ENCODE results near the gene FHIT. TPM values are rescaled to one million over a fixed set of nuclear protein-coding genes. Genes with fewer than 3 reads are reported as not detected.

The FHIT gene
- total RNA-seq, 2 experiments from 2014 or later, result 7.6 to 7.9 TPM

GRCh38 chr3:60303160-60303559 is 948.1 kb downstream of the FHIT start:
- H3K4me3 Mint-ChIP-seq, result no peak overlapping the region
- CTCF ChIA-PET, result interaction anchor here (0.9 kb wide), 1 partner anchor 293 kb away, joined by 3 read pairs; no protein-coding TSS in a partner anchor
- H3K4me1 Mint-ChIP-seq (ENCODE audit: low read depth), result peaks cover 8% of the 10 kb centered on the region
- no peak overlapping the region for H3K27ac Mint-ChIP-seq
- DNase-seq (no peak), ATAC-seq (no peak)
- no peak for TF ChIP-seq CTCF (IDR thresholded peaks at IDR 0.05)
- H3K27me3 Mint-ChIP-seq, result peaks cover 3% of the 10 kb centered on the region
- H3K36me3 Mint-ChIP-seq (ENCODE audit: low read depth), result no peaks in the 10 kb centered on the region
- intact Hi-C loops (cut with micrococcal nuclease), result no loop called here
- POLR2A ChIA-PET, result no interaction called here
- no peaks in the 10 kb centered on the region for H3K9me3 Mint-ChIP-seq

GRCh38 chr3:60301142-60301541 is 950.1 kb downstream of the FHIT start:
- peaks cover 12% of the 10 kb centered on the region for H3K4me1 Mint-ChIP-seq (ENCODE audit: low read depth)
- H3K9me3 Mint-ChIP-seq, result peaks cover 3% of the 10 kb centered on the region
- no peaks in the 10 kb centered on the region for H3K36me3 Mint-ChIP-seq (ENCODE audit: low read depth)
- ChIA-PET POLR2A (interaction anchor here (0.7 kb wide), 1 partner anchor 655 kb away, joined by 3 read pairs; no protein-coding TSS in a partner anchor), CTCF (interaction anchor here (0.9 to 1.4 kb wide), 2 partner anchors 10 to 444 kb away, joined by 3 to 4 read pairs; no protein-coding TSS in a partner anchor)
- H3K27me3 Mint-ChIP-seq, result peaks cover 3% of the 10 kb centered on the region
- no peak overlapping the region for H3K4me3 Mint-ChIP-seq
- intact Hi-C loops (cut with micrococcal nuclease), result no loop called here
- TF ChIP-seq CTCF (IDR thresholded peaks at IDR 0.05), result no peak
- ATAC-seq (no peak), DNase-seq (no peak)
- H3K27ac Mint-ChIP-seq, result no peak overlapping the region

GRCh38 chr3:60298141-60298540 is 953.1 kb downstream of the FHIT start:
- Mint-ChIP-seq H3K36me3 (ENCODE audit: low read depth) (no peaks in the 10 kb centered on the region), H3K27ac (no peak overlapping the region), H3K27me3 (peaks cover 3% of the 10 kb centered on the region), H3K4me3 (no peak overlapping the region), H3K4me1 (ENCODE audit: low read depth) (peaks cover 16% of the 10 kb centered on the region), H3K9me3 (peaks cover 5% of the 10 kb centered on the region)
- ChIA-PET POLR2A (no interaction called here), CTCF (no interaction called here)
- DNase-seq, result no peak
- TF ChIP-seq CTCF (IDR thresholded peaks at IDR 0.05), result no peak
- intact Hi-C loops (cut with micrococcal nuclease), result no loop called here
- ATAC-seq, result no peak

GRCh38 chr3:60294181-60294580 is 957.1 kb downstream of the FHIT start:
- H3K36me3 Mint-ChIP-seq (ENCODE audit: low read depth), result no peaks in the 10 kb centered on the region
- H3K4me3 Mint-ChIP-seq, result no peak overlapping the region
- POLR2A ChIA-PET, result no interaction called here
- H3K9me3 Mint-ChIP-seq, result peaks cover 5% of the 10 kb centered on the region
- CTCF ChIA-PET, result no interaction called here
- no peaks in the 10 kb centered on the region for H3K27me3 Mint-ChIP-seq
- DNase-seq (peak; percentile 17), ATAC-seq (peak; percentile 84)
- peaks cover 18% of the 10 kb centered on the region for H3K4me1 Mint-ChIP-seq (ENCODE audit: low read depth)
- intact Hi-C loops (cut with micrococcal nuclease), result no loop called here
- no peak for TF ChIP-seq CTCF (IDR thresholded peaks at IDR 0.05)
- no peak overlapping the region for H3K27ac Mint-ChIP-seq

- H3K27me3 Mint-ChIP-seq, result no peaks in the 10 kb centered on the region
- intact Hi-C loops (cut with micrococcal nuclease), result no loop called here
- H3K4me1 Mint-ChIP-seq (ENCODE audit: low read depth), result peaks cover 15% of the 10 kb centered on the region
- DNase-seq, result no peak
- no peak for TF ChIP-seq CTCF (IDR thresholded peaks at IDR 0.05)
- no peak overlapping the region for H3K27ac Mint-ChIP-seq
- peaks cover 2% of the 10 kb centered on the region for H3K9me3 Mint-ChIP-seq
- H3K4me3 Mint-ChIP-seq, result no peak overlapping the region
- ChIA-PET CTCF (no interaction called here), POLR2A (no interaction called here)
- no peak for ATAC-seq
- H3K36me3 Mint-ChIP-seq (ENCODE audit: low read depth), result no peaks in the 10 kb centered on the region
These were observed 960.1 kb downstream of the FHIT start for GRCh38 chr3:60291115-60291514.

All from activated CD8-positive, alpha-beta T cell treated with anti-CD3 and anti-CD28 coated beads for 36 hours (primary cell).